ACHN (cell line): ENCODE measurements around the gene TAC3.

Source experiments
- DNase-seq: peaks from one replicate; pipeline ENCODE4 v3.0.0-alpha.2; 2015
- in situ Hi-C: cut with HindIII; loops from 2 replicates; pipeline ENCODE4 v1.10.0; 2017; ENCODE audit warnings: low sequenced_read_pairs, low pct_ligation_motif_present, low pct_unique_long_range_greater_than_20kb

The TAC3 gene

GRCh38 chr12:57009949-57010626, 6.2 kb downstream of the TAC3 start:
- in situ Hi-C loops: no loop called here
- DNase-seq: no peak

- DNase-seq: peak; percentile 82
- in situ Hi-C loops: no loop called here
Observed at GRCh38 chr12:57008178-57008577, 8.2 kb downstream of the TAC3 start.

GRCh38 chr12:57006809-57007475, 9.4 kb downstream of the TAC3 start:
- no peak for DNase-seq
- in situ Hi-C loops: no loop called here

GRCh38 chr12:57005980-57006808, 10.1 kb downstream of the TAC3 start, which contains the start of gene ZBTB39:
Gene ZBTB39, minus strand, starts transcription at chr12:57006546. Its CDS starts 1,629 bp downstream, at chr12:57004917.
- DNase-seq: peak; percentile 79
- in situ Hi-C loops: no loop called here

GRCh38 chr12:57004651-57005050, 11.7 kb downstream of the TAC3 start:
- in situ Hi-C loops: no loop called here
- no peak for DNase-seq

- DNase-seq: no peak
- in situ Hi-C loops: no loop called here
Observed at GRCh38 chr12:57003395-57003794, 12.9 kb downstream of the TAC3 start.

GRCh38 chr12:57001448-57001906, 14.9 kb downstream of the TAC3 start:
- in situ Hi-C loops: no loop called here

GRCh38 chr12:57000393-57000792, 15.9 kb downstream of the TAC3 start:
- peak; percentile 42 for DNase-seq
- in situ Hi-C loops: no loop called here

More at GRCh38 chr12:57001448-57001906, 14.9 kb downstream of the TAC3 start:
- peak; percentile 70 for DNase-seq

GRCh38 chr12:56999456-56999855, 16.9 kb downstream of the TAC3 start:
- in situ Hi-C loops: no loop called here
- peak; percentile 33 for DNase-seq

- in situ Hi-C loops: no loop called here
- no peak for DNase-seq
Observed at GRCh38 chr12:56998981-56999380, 17.3 kb downstream of the TAC3 start.

- in situ Hi-C loops: no loop called here
- DNase-seq: no peak
Observed at GRCh38 chr12:56998316-56998715, 18.0 kb downstream of the TAC3 start.

GRCh38 chr12:56996793-56997545, 19.4 kb downstream of the TAC3 start:
- in situ Hi-C loops: no loop called here
- no peak for DNase-seq

- in situ Hi-C loops: no loop called here
- DNase-seq: no peak
Observed at GRCh38 chr12:56995930-56996496, 20.3 kb downstream of the TAC3 start.

- in situ Hi-C loops: no loop called here
- DNase-seq: no peak
Observed at GRCh38 chr12:56995201-56995929, 21.0 kb downstream of the TAC3 start.

- no peak for DNase-seq
- in situ Hi-C loops: no loop called here
Observed at GRCh38 chr12:56994231-56994746, 22.0 kb downstream of the TAC3 start.

GRCh38 chr12:56993346-56993745, 23.0 kb downstream of the TAC3 start:
- no peak for DNase-seq
- in situ Hi-C loops: no loop called here
